Kidney (tissue), 14 donors: Measurements from ENCODE around the gene DGKG. TPM values are rescaled to one million over a fixed set of nuclear protein-coding genes. Genes with fewer than 3 reads are reported as not detected.

ENCODE experiments used
- DNase-seq, 5 donors: peaks; one replicate each; pipeline ENCODE4 v3.0.0-alpha.2; 2013 to 2020
- FAIRE-seq: peaks from 2 replicates; lab custom pipeline; 2012; peaks lifted over from hg19 to GRCh38; lab: Jason Lieb, UNC
- H3K27ac ChIP-seq, 2 donors: one replicate each; pipeline ENCODE4 v1.7.0; 2013; ENCODE audit warnings: low read depth in 2 of 2, low read length in 2 of 2, inconsistent platforms in 1 of 2
- H3K27me3 ChIP-seq: one replicate; pipeline ENCODE4 v1.7.1; 2013; ENCODE audit warnings: low read length, inconsistent platforms; ENCODE audit not compliant: control insufficient read depth, insufficient read depth
- H3K36me3 ChIP-seq, 3 donors: one replicate each; pipeline versions ENCODE4 v1.7.0 to v1.7.1; 2013; ENCODE audit warnings: low read length in 3 of 3, control low read depth in 1 of 3, inconsistent platforms in 1 of 3; ENCODE audit not compliant: insufficient read depth in 3 of 3, control insufficient read depth in 2 of 3
- H3K4me1 ChIP-seq, 3 donors: one replicate each; pipeline versions ENCODE4 v1.7.0 to v1.7.1; 2013; ENCODE audit warnings: low read length in 3 of 3, inconsistent platforms in 1 of 3, low read depth in 1 of 3; ENCODE audit not compliant: control insufficient read depth in 2 of 3, insufficient read depth in 2 of 3
- H3K4me3 ChIP-seq, 3 donors: one replicate each; pipeline versions ENCODE4 v1.7.0 to v1.8.1; 2013; ENCODE audit warnings: low read length in 3 of 3, control low read depth in 1 of 3, inconsistent platforms in 1 of 3
- H3K9ac ChIP-seq, 3 donors: one replicate each; pipeline versions ENCODE4 v1.7.0 to v1.7.1; 2013; ENCODE audit warnings: low read length in 3 of 3, control low read depth in 1 of 3, inconsistent platforms in 1 of 3
- H3K9me3 ChIP-seq, 3 donors: one replicate each; pipeline versions ENCODE4 v1.7.0 to v1.7.1; 2013; ENCODE audit warnings: low read length in 3 of 3, control low read depth in 1 of 3, inconsistent platforms in 1 of 3; ENCODE audit not compliant: control insufficient read depth in 2 of 3, insufficient read depth in 1 of 3
- CTCF ChIP-seq: IDR thresholded peaks from 3 replicates; pipeline ENCODE4 v1.5.1; 2012; ENCODE audit warnings: mild to moderate bottlenecking, moderate library complexity, borderline replicate concordance; ENCODE audit not compliant: insufficient read depth; ENCODE audit errors: extremely low read depth
- intact Hi-C: fragments of 100-400 bp; cut with DNase I; formaldehyde crosslinking; loops from one replicate; pipeline ENCODE4 v1.11.1; 2022
- polyA plus RNA-seq: library from polyadenylated mRNA; stranded (reverse); fragments of 350-450 nt; fragmentation: Illumina TruSeq; extraction: RNeasy Lipid Tissue Mini Kit (QIAGEN cat#74804); gene quantifications from one replicate; pipeline ENCODE4 v1.2.3, GENCODE V29; 2014; ENCODE audit warnings: low read depth, low replicate concordance; ENCODE audit not compliant: insufficient read depth
- total RNA-seq: library from RNA; stranded (reverse); fragmentation: NEBNext Ultra II Directional; extraction: Animal tissue kit (Norgen Biotek cat#: 25700); gene quantifications from one replicate; pipeline ENCODE4 v1.2.1, GENCODE V29; 2021
- donor health status: control.
- donor health status: control.
- donor health status: control.
- donor health status: control.
- donor health status: control.
- donor health status: DM: yes; HTN: yes; CAD: no.
- donor health status: Normal renal cell carcinoma (clear cell type).

The DGKG gene
- total and polyA plus RNA-seq, 2 donors from 2014 or later, result 0.95 to 11.4 TPM

GRCh38 chr3:186121968-186122367 is 240.1 kb downstream of the DGKG start:
- DNase-seq, result peak in 3 of 5 donors; percentile 64 to 76 (median 64)
- Histone ChIP-seq H3K27ac (no peak overlapping the region), H3K4me3 (no peak overlapping the region), H3K4me1 (peaks cover 0 to 3% (median 0%) of the 10 kb centered on the region in 3 donors), H3K9me3 (no peaks in the 10 kb centered on the region), H3K36me3 (no peaks in the 10 kb centered on the region), H3K9ac (no peak overlapping the region), H3K27me3 (no peaks in the 10 kb centered on the region)
- TF ChIP-seq CTCF, result no peak
- intact Hi-C loops, result no loop called here
- no peak for FAIRE-seq

DNA sequence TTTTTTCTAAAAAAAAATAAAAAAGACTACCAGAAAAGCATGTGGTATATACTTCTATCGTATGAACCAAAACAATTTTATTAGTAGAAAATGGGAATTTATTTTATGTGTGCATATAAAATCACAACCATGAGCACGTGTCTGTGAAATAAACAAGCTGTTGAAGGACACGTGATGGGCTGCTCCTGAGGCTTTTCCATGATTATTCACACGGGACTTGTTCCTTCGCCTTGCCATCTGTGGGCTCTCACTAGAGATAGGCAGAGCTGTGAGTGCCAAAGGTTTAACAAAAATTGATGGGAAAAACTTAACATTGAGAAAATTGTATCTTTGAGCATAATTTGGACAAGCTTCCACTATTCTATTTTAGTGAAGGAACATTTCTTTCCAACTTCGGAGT is 240.8 kb downstream of the DGKG start:
- intact Hi-C loops, result no loop called here
- H3K9ac ChIP-seq, result no peak overlapping the region
- H3K36me3 ChIP-seq, result no peaks in the 10 kb centered on the region
- TF ChIP-seq CTCF, result no peak
- no peaks in the 10 kb centered on the region for H3K27me3 ChIP-seq
- no peak overlapping the region for H3K4me3 ChIP-seq
- DNase-seq, result no peak
- no peak overlapping the region for H3K27ac ChIP-seq
- H3K4me1 ChIP-seq, result peaks cover 0 to 3% (median 0%) of the 10 kb centered on the region in 3 donors
- no peak for FAIRE-seq
- H3K9me3 ChIP-seq, result no peaks in the 10 kb centered on the region

GRCh38 chr3:186119499-186119898 is 242.5 kb downstream of the DGKG start:
- Histone ChIP-seq H3K36me3 (no peaks in the 10 kb centered on the region), H3K9me3 (no peaks in the 10 kb centered on the region), H3K4me1 (peaks cover 0 to 3% (median 0%) of the 10 kb centered on the region in 3 donors), H3K27me3 (no peaks in the 10 kb centered on the region), H3K9ac (no peak overlapping the region), H3K4me3 (no peak overlapping the region), H3K27ac (no peak overlapping the region)
- DNase-seq (no peak), FAIRE-seq (no peak)
- intact Hi-C loops, result no loop called here
- TF ChIP-seq CTCF, result no peak

DNA sequence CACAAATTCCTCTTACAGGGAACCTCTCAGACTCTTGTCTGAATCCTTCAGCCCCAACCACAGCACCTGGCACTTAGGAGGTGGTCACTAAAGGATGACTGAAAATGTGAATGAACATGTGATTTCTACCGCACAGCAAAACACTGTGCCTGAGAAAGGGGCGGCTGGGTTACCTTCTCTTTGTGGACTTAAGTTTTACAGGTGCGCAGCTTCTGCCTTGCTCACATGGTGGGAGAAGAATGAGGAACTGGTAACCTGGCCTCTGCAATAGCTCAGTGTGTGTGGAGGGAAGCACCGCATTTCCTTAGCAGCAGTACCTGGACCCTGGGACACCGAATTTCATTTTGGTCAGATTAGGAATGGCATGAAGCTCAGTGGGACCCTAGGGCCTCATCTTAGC is 243.3 kb downstream of the DGKG start:
- no peak for TF ChIP-seq CTCF
- Histone ChIP-seq H3K4me1 (peaks cover 0 to 3% (median 0%) of the 10 kb centered on the region in 3 donors), H3K9me3 (no peaks in the 10 kb centered on the region), H3K27me3 (no peaks in the 10 kb centered on the region), H3K36me3 (no peaks in the 10 kb centered on the region), H3K9ac (no peak overlapping the region), H3K4me3 (no peak overlapping the region), H3K27ac (no peak overlapping the region)
- intact Hi-C loops, result no loop called here
- FAIRE-seq (no peak), DNase-seq (no peak)
